ENCODE results near the gene GPATCH1. TPM values are rescaled to one million over a fixed set of nuclear protein-coding genes. Genes with fewer than 3 reads are reported as not detected.

GPATCH1 gene
- total RNA-seq, 1 experiment from 2014 or later, result 16.6 TPM

- intact Hi-C loops (cut with micrococcal nuclease; ENCODE audit: unreplicated experiment), result no loop called here
- H3K9me3 ChIP-seq (ENCODE audit: low read depth, low read length, poor library complexity, severe bottlenecking), result no peaks in the 10 kb centered on the region
- BruUV-seq (replicated peaks), result no TSS peak
- no peaks in the 10 kb centered on the region for H3K4me1 ChIP-seq (ENCODE audit: insufficient read depth, low read length, poor library complexity, severe bottlenecking)
- ChIA-PET POLR2A (ENCODE audit: low non-redundant PET) (no interaction called here), CTCF (no interaction called here)
- H3K4me3 ChIP-seq (ENCODE audit: low read depth, low read length, poor library complexity, severe bottlenecking), result no peak overlapping the region
- no peak overlapping the region for H3K27ac ChIP-seq (ENCODE audit: low read depth, low read length, poor library complexity, severe bottlenecking)
- no peak for DNase-seq (ENCODE audit: low spot score)
- no peaks in the 10 kb centered on the region for H3K27me3 ChIP-seq (replicated peaks; ENCODE audit: insufficient read depth, low read depth, low read length, poor library complexity)
- TF ChIP-seq EZH2 (IDR thresholded peaks at IDR 0.05; ENCODE audit: borderline replicate concordance, low read depth, low read length, poor library complexity, severe bottlenecking) (no peak), CTCF (conservative IDR thresholded peaks at IDR 0.05; ENCODE audit: low read depth, low read length) (no peak)
- no peaks in the 10 kb centered on the region for H3K36me3 ChIP-seq (ENCODE audit: insufficient read depth, low read length, poor library complexity, severe bottlenecking)
These were observed 75.4 kb downstream of the GPATCH1 start for GRCh38 chr19:33156334-33156733.

GRCh38 chr19:33157906-33158305 is 76.9 kb downstream of the GPATCH1 start:
- no peak for TF ChIP-seq EZH2 (IDR thresholded peaks at IDR 0.05; ENCODE audit: borderline replicate concordance, low read depth, low read length, poor library complexity, severe bottlenecking)
- no peak for TF ChIP-seq CTCF (conservative IDR thresholded peaks at IDR 0.05; ENCODE audit: low read depth, low read length)
- Histone ChIP-seq H3K9me3 (ENCODE audit: low read depth, low read length, poor library complexity, severe bottlenecking) (no peaks in the 10 kb centered on the region), H3K36me3 (ENCODE audit: insufficient read depth, low read length, poor library complexity, severe bottlenecking) (no peaks in the 10 kb centered on the region), H3K27me3 (replicated peaks; ENCODE audit: insufficient read depth, low read depth, low read length, poor library complexity) (no peaks in the 10 kb centered on the region), H3K4me1 (ENCODE audit: insufficient read depth, low read length, poor library complexity, severe bottlenecking) (no peaks in the 10 kb centered on the region), H3K27ac (ENCODE audit: low read depth, low read length, poor library complexity, severe bottlenecking) (no peak overlapping the region), H3K4me3 (ENCODE audit: low read depth, low read length, poor library complexity, severe bottlenecking) (no peak overlapping the region)
- ChIA-PET POLR2A (ENCODE audit: low non-redundant PET) (no interaction called here), CTCF (no interaction called here)
- no peak for DNase-seq (ENCODE audit: low spot score)
- intact Hi-C loops (cut with micrococcal nuclease; ENCODE audit: unreplicated experiment), result no loop called here
- BruUV-seq (replicated peaks), result no TSS peak

GRCh38 chr19:33158365-33158764 is 77.4 kb downstream of the GPATCH1 start:
- Histone ChIP-seq H3K36me3 (ENCODE audit: insufficient read depth, low read length, poor library complexity, severe bottlenecking) (no peaks in the 10 kb centered on the region), H3K4me3 (ENCODE audit: low read depth, low read length, poor library complexity, severe bottlenecking) (no peak overlapping the region), H3K9me3 (ENCODE audit: low read depth, low read length, poor library complexity, severe bottlenecking) (no peaks in the 10 kb centered on the region), H3K4me1 (ENCODE audit: insufficient read depth, low read length, poor library complexity, severe bottlenecking) (no peaks in the 10 kb centered on the region), H3K27me3 (replicated peaks; ENCODE audit: insufficient read depth, low read depth, low read length, poor library complexity) (no peaks in the 10 kb centered on the region), H3K27ac (ENCODE audit: low read depth, low read length, poor library complexity, severe bottlenecking) (no peak overlapping the region)
- TF ChIP-seq CTCF (conservative IDR thresholded peaks at IDR 0.05; ENCODE audit: low read depth, low read length), result no peak
- TF ChIP-seq EZH2 (IDR thresholded peaks at IDR 0.05; ENCODE audit: borderline replicate concordance, low read depth, low read length, poor library complexity, severe bottlenecking), result no peak
- ChIA-PET CTCF (no interaction called here), POLR2A (ENCODE audit: low non-redundant PET) (no interaction called here)
- no TSS peak for BruUV-seq (replicated peaks)
- intact Hi-C loops (cut with micrococcal nuclease; ENCODE audit: unreplicated experiment), result no loop called here
- no peak for DNase-seq (ENCODE audit: low spot score)
